ENCODE data around the gene IGSF9B.

The IGSF9B gene

GRCh38 chr11:133934599-133935550 lies 21.9 kb downstream of the IGSF9B start:
- DNase-seq, result peak; percentile 52

GRCh38 chr11:133934096-133934495 lies 22.7 kb downstream of the IGSF9B start:
- DNase-seq, result no peak

GRCh38 chr11:133931449-133932060 lies 25.2 kb downstream of the IGSF9B start:
- no peak for DNase-seq

- DNase-seq, result no peak
Observed at GRCh38 chr11:133930767-133931448, 25.9 kb downstream of the IGSF9B start.

- no peak for DNase-seq
Observed at GRCh38 chr11:133930053-133930766, 26.6 kb downstream of the IGSF9B start.

- DNase-seq, result no peak
Observed at GRCh38 chr11:133929401-133930052, 27.2 kb downstream of the IGSF9B start.

- no peak for DNase-seq
Observed at GRCh38 chr11:133928628-133929059, 28.1 kb downstream of the IGSF9B start.

- peak; percentile 62 for DNase-seq
Observed at GRCh38 chr11:133927690-133928627, 28.8 kb downstream of the IGSF9B start.

GRCh38 chr11:133926466-133927246 lies 30.1 kb downstream of the IGSF9B start:
- no peak for DNase-seq

- DNase-seq, result no peak
Observed at GRCh38 chr11:133925756-133926155, 31.0 kb downstream of the IGSF9B start.

GRCh38 chr11:133924661-133925060 lies 32.1 kb downstream of the IGSF9B start:
- DNase-seq, result no peak

GRCh38 chr11:133922078-133922870 lies 34.5 kb downstream of the IGSF9B start:
- no peak for DNase-seq

- no peak for DNase-seq
Observed at GRCh38 chr11:133921513-133921912, 35.3 kb downstream of the IGSF9B start.

GRCh38 chr11:133921026-133921425 lies 35.7 kb downstream of the IGSF9B start:
- no peak for DNase-seq

GRCh38 chr11:133920109-133920990 lies 36.4 kb downstream of the IGSF9B start:
- no peak for DNase-seq

GRCh38 chr11:133919330-133920108 lies 37.2 kb downstream of the IGSF9B start:
- DNase-seq, result no peak

GRCh38 chr11:133918608-133919260 lies 38.0 kb downstream of the IGSF9B start:
- no peak for DNase-seq

All from NCI-H2107 (cell line).